Cerebellar nuclear complex (tissue), 1 donor: ENCODE measurements around the gene ZC2HC1B.

ENCODE experiments used
- DNase-seq, 2 experiments: peaks; one replicate each; lab custom pipeline; 2025; lab: John Stamatoyannopoulos, UW

Gene ZC2HC1B

GRCh38 chr6:143934331-143934730 lies 70.1 kb downstream of the ZC2HC1B start:
- DNase-seq: no peak

- no peak for DNase-seq
Measured at GRCh38 chr6:143934867-143935266, 70.6 kb downstream of the ZC2HC1B start.

- no peak for DNase-seq
Measured at GRCh38 chr6:143936347-143936746, 72.1 kb downstream of the ZC2HC1B start.

GRCh38 chr6:143936778-143937667 lies 72.7 kb downstream of the ZC2HC1B start:
- DNase-seq: no peak

GRCh38 chr6:143937668-143937970 lies 73.3 kb downstream of the ZC2HC1B start:
- DNase-seq: no peak

- no peak for DNase-seq
Measured at GRCh38 chr6:143939364-143939763, 75.1 kb downstream of the ZC2HC1B start.

GRCh38 chr6:143940011-143940597 lies 75.8 kb downstream of the ZC2HC1B start:
- no peak for DNase-seq

- DNase-seq: no peak
Measured at GRCh38 chr6:143941852-143942627, 77.8 kb downstream of the ZC2HC1B start.

- DNase-seq: no peak
Measured at GRCh38 chr6:143948208-143948607, 83.9 kb downstream of the ZC2HC1B start.

GRCh38 chr6:143949535-143949934 lies 85.3 kb downstream of the ZC2HC1B start:
- no peak for DNase-seq

GRCh38 chr6:143949962-143950361 lies 85.7 kb downstream of the ZC2HC1B start:
- DNase-seq: no peak

- no peak for DNase-seq
Measured at GRCh38 chr6:143950875-143951274, 86.6 kb downstream of the ZC2HC1B start.

GRCh38 chr6:143952060-143952778 lies 87.9 kb downstream of the ZC2HC1B start:
- no peak for DNase-seq

- DNase-seq: no peak
Measured at GRCh38 chr6:143952947-143953701, 88.8 kb downstream of the ZC2HC1B start.

- DNase-seq: no peak
Measured at GRCh38 chr6:143953922-143954321, 89.6 kb downstream of the ZC2HC1B start.

GRCh38 chr6:143955971-143956370 lies 91.7 kb downstream of the ZC2HC1B start:
- DNase-seq: no peak

- DNase-seq: no peak
Measured at GRCh38 chr6:143957679-143958274, 93.5 kb downstream of the ZC2HC1B start.

GRCh38 chr6:143958839-143959399 lies 94.6 kb downstream of the ZC2HC1B start:
- no peak for DNase-seq

- DNase-seq: no peak
Measured at GRCh38 chr6:143959927-143960326, 95.7 kb downstream of the ZC2HC1B start.

GRCh38 chr6:143961066-143961465 lies 96.8 kb downstream of the ZC2HC1B start:
- DNase-seq: no peak
